Activated CD4-positive, alpha-beta T cell treated with anti-CD3 and anti-CD28 coated beads for 4 hours (primary cell): ENCODE measurements around the gene PLGRKT.
"Not testable (repeated sequence)": the region's sequence is repeated elsewhere in the genome, so short reads cannot be mapped to it uniquely, and the experiment has no call there.

ENCODE experiments used
- DNase-seq, 2 donors: peaks; one replicate each; pipeline ENCODE4 v3.0.0-alpha.2; 2020

PLGRKT gene, protein sequence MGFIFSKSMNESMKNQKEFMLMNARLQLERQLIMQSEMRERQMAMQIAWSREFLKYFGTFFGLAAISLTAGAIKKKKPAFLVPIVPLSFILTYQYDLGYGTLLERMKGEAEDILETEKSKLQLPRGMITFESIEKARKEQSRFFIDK

DNA sequence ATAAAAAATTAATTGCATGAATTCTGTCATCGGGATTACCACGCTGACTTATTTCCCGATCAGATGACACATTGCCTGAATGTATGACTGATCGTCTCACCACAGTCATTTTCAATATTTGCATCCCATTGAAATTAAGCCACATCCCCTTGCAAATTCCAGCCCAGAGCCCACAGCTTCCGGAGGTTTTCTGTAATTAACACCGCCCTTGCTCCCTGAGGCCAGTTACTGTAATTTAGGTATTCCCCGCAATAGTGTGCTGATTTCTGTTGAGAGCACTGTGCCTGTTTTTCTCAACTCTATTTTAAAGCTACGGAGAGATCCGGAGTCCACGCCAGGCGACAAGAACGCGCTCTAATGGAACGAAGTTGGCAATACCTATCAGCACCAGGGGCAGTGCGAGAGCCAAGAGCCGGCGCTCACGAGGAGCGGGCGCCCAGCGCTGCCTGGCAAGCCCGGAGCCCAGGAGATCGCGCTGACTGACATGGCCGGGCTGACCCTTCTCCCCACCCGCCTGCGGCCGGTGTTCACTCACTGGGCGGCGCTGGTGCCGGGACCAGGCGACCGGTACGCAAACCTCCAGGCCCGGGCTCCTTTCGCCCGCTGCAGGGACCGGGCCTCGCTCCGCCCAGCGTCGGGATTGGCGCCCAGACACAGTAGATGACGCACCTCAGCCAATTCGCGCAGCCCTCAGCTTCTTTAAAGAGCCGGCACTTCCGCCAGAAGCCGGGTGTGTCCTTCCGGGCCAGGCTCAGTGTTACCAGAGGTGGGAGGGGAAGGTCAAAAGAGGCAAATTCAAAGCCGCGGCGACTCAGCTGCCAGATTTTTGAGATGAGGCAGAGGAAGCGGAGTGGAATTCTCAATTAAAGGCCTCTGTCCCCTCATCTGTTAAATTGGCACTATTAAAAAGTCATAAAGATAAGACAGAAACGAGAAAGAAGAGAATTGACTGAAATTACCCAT lies at the start of gene PLGRKT:
TSS of gene PLGRKT (minus strand) at position 672 of the 963 bp plus-strand sequence. CDS start 5,948 bp downstream, outside the sequence.
- DNase-seq = peak; percentile 85 to 89

DNA sequence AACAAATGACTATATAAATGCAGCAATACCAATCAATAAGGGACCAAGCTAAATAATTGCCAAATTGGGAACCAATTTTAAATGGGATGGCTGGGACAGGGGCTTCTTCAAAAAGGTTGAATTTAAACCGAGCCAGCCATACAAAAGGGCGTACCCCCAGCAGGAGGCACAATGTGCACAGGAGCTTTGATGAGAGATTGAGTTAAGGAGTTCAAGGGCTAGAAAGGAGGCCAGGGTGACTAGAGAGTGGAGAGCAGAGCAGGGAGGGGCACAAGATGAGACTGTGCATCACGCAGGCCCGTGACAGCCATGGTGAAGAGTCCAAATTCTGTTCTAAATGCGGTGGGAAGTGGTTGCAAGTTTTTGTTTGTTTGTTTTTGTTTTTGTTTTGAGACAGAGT lies 49.3 kb upstream of the PLGRKT start:
- no peak for DNase-seq

DNA sequence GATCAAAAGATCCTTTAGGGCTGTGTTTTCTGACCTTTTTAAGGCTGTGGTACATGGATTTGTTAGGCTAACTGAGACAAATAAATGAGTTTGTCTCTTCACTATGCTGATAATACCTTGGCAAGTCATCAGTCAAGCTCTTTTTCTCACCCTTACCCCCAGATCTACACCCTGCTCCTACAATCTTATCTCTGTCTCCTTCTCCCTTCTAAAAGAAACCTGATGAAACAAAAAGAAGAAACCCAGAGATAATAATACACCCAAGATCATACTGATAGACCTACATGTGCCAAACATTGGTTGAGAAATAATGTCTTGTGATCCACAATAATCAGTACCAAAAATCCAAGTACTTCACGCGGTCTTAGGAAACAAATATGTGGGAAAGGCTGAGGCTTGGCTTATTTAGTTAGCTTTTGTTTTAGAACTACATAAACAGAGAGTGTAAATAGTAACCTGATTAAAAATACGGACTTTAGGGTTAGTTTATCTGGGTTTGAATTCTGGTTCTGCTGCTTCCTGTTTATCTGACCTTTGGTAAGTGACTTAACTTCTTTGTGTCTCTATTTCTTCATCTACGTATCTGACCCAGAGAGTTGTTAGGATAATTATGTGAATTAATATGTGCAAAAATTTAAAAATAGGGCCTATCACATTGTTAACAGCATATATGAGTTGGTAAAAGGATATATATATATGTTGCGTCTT lies 47.8 kb upstream of the PLGRKT start:
- no peak for DNase-seq

DNA sequence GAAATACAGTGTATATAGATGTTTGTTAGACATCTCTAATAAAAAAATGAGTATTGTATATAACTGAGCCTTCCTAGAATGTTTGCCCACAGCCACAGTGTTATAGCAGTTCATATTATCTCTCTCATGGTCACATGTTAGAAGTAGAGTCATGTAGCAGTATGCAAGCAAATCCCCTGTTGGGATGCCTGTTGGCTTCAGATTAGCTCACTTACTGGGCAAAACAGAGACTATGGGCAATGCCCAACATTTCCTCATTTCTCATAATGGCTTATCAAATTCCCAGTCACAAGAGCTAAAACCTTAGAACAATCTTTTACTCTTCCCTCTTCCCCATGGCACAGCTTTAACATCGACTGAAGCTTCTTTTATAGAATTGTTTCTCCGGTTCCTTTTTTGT lies 45.6 kb upstream of the PLGRKT start:
- DNase-seq = no peak

DNA sequence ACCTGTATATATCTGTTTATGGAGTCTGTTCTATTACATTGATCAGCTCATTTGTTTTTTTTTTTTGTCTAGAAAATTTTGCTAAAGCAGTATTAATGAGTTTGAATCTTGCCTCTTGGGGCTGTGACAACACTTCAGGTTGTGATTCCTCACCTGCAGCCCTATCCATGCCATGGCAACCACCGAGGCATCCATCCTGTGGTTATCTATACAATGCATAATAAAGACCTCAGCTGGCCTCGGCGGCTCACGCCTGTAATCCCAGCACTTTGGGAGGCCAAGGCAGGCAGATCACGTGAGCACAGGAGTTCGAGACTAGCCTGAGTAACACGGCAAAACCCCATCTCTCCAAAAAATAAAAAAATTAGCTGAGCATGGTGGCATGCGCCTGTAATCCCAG lies 44.5 kb upstream of the PLGRKT start:
- no peak for DNase-seq

DNA sequence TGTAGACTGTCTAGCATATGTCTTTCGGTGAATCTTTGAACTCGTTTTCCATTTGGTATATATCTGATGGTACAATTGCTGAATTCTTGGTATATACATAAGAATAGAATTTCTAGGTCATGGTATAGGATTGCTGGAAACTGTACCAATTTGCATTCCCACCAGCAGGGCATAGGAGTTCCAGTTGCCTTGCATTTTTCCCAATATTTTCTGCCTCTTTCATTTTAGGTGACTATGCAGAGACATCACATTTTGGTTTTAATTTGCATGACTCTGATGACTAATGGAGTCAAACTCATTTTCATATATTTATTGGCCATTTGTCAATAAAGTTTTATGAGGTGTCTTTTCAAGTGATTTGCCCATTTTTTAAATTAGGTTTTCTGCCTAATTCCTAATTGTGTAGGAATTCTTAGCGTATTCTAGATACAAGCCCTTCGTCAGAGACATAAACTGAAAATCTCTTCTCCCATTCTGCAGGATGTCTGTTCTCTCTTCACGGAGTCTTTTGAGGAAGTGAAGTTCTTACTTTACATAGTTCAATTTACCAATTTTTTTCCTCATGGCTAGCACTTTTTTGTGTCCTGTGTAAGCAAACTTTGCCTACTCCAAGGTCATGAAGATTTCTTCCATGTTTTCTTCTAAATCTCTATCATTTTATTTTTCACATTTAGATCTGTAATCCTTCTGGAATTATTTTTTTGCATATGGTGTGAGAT lies 43.8 kb upstream of the PLGRKT start:
- no peak for DNase-seq

DNA sequence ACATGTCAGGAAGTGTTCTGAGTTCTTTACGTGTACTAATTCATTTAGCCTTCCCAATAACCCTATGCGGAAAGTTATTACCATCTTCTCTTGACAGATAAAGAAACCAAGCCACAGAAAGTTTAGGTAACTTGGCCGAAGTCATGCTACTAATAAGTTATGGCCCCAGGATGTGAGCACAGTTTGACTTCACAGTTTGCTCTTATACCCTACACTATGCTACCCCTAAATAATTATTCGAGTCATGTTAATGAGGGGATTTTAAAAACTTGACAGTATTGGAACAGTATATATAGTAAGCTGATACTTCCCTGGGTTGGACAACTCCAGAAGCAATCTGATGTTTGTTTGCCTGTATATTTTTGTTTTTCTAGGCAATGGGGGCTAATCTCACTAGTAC lies 43.2 kb upstream of the PLGRKT start:
- no peak for DNase-seq

DNA sequence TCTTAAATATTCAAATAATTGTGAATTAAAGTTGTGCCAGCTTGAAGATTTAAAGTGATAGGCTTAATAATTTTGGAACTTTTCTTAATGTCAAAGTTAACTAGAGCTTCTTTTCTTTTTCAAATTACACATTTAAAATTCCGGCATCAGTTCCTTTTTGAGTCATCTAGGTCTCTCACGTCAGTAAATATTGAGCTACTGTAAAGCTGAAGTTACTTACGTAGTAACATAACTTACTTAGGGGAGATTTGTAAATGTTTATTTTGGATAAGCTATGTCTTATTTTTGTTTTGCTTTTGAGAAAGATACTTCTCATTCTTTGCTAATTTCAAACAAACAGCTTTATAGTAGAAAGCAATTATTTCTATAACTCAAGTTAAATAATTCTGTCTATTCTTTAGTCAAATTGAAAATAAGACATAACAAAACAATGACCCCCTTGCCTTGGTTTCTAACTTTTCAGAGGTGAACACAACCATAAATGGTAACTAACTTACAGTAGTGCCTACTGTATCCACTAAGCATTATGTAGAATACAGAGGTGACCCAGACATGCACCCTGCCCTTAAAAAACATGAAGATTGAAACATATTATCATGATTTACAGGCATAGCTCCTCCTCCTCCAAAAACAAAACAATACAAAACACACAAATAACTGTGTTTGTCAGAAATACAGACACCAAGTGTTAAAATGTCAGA lies 42.4 kb upstream of the PLGRKT start:
- DNase-seq = no peak

DNA sequence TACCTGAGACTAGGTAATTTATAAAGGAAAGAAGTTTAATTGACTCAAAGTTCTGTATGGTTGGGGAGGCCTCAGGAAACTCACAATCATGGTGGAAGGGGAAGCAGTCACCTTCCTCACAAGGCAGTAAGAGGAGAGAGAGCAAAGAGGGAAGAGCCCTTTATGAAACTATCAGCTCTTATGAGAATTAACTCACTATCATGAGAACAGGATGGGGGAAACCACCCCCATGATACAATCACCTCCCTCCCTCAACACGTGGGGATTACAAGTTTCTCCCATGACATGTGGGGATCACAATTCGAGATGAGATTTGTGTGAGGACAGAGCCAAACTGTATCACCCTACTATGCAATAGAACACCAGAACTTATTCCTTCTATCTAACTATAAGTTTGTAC lies 40.5 kb upstream of the PLGRKT start:
- DNase-seq = no peak

DNA sequence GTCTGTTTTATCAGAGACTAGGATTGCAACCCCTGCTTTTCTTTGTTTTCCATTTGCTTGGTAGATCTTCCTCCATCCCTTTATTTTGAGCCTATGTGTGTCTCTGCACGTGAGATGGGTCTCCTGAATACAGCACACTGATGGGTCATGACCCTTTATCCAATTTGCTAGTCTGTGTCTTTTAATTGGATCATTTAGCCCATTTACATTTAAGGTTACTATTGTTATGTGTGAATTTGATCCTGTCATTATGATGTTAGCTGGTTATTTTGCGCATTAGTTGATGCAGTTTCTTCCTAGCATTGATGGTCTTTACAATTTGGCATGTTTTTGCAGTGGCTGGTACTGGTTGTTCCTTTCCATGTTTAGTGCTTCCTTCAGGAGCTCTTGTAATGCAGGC lies 37.9 kb upstream of the PLGRKT start:
- not testable (repeated sequence) for DNase-seq

DNA sequence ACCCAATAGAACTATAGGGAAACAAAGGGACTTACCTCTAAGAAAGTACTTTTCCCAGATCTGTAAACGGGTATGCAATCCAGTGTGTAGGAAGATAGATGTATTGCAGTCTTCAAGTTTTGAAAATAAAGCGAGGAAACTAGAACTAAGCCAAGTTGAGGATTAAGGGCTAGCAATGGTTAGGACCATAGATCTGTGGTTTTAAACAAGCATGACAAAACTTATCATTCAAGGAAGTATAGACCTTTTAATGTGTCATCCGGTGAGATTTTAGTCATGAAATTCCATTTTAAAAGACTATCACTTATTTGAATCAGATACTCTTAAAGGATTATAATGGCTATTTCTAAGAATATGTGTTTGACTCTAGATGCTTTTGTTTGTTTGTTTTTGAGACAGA lies 33.1 kb upstream of the PLGRKT start:
- DNase-seq = no peak

DNA sequence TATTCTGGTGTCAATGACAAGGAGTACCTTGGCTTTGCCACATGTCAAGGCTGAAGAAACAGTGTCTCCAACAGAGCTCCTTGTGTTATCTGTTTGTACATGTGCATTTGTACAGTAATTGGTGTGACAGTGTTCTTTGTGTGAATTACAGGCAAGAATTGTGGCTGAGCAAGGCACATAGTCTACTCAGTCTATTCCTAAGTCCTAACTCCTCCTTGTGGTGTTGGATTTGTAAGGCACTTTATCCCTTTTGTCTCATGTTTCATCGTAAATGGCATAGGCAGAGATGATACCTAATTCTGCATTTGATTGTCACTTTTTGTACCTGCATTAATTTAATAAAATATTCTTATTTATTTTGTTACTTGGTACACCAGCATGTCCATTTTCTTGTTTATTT lies 32.4 kb upstream of the PLGRKT start:
- no peak for DNase-seq

DNA sequence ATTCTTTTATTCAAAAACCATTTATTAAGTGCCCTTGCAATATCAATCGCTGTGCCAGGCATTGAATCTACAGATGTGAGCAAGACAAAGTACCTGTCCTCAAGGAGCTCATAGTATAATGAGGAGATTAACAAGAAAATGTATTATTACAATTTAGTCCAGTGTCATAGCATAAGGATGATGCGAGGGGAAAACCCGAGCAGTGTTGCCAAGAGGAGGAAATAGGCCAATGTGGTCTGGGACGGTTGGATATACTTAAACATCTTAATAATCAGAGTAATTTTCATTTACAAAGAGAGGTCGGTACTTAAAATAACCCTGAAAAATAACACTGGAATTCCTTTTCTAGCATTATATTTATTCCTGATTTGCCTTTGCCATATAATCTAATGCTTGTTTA lies 31.1 kb upstream of the PLGRKT start:
- no peak for DNase-seq

DNA sequence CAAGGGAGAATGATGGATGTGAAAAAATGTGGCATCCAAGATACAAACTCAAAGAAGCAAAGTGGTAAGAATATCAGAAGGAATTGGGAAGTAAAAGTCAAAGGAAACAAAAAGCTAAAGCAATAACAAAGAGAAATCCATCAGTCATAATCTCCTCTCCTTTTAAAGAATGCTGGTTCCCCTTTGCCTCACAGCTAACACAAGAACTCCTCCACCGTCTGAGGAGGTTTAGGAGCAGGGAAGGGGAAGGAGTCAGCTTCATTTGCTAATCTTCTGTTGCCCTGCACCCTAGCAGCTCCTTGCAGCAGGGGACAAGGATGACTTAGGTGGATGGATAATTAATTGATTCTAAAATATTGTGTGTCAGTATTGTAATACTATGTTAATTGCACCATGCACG lies 29.0 kb upstream of the PLGRKT start:
- DNase-seq = no peak

DNA sequence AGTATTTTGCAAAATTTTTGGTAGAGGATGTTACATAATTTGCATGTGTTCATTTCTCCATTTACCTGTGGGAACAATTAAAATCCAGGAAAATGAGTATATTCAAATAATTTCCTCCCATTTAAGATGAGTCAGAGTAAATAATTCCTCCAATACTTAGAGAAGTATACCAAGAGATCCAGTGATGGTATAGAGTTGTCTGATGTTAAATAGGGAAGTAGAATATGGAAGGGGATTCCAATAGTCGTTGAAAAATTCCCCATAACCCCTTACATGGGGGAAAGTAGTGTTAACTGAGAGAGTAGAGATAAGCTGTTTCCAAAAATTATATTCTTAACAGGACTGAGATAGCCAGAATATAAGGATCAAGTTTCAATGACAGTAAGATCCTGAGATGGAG lies 28.3 kb upstream of the PLGRKT start:
- no peak for DNase-seq

DNA sequence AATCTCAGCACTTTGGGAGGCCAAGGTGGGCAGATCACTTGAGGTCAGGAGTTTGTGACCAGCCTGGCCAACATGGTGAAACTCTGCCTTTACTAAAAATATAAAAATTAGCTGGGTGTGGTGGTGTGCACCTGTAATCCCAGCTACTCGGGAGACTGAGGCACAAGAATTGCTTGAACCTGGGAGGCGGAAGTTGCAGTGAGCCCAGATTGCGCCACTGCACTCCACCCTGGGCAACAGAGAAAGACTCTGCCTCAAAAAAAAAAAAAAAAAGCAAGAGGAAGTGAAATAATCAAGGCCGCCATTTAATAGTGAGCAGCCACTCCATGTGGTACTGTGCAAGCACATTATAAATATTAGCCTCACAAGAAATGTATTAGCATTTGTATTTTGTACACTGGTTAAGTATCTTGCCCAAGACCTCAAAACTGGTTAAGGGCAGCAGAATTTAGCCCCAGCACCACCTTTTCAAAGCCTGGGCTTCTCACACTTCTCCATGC lies 27.2 kb upstream of the PLGRKT start:
- DNase-seq = not testable (repeated sequence)

DNA sequence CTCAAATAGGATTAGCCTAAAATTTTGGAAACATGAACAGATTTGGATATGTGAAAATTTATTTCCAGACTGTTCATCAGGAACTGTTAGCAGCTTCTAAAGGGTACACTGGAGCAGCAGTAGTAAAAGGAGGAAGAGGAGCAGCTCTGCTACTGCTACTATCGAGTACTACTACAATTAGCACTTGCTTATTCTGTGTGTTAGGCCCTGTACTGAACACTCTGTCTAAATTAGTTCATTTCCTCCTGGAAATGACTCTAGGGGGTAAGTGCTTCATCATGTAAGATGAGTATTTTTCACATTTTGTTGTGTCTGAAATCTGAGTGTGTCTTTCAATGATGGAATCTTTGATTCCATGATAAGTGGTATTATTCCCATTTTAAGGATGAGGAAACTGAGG lies 22.4 kb upstream of the PLGRKT start:
- no peak for DNase-seq

DNA sequence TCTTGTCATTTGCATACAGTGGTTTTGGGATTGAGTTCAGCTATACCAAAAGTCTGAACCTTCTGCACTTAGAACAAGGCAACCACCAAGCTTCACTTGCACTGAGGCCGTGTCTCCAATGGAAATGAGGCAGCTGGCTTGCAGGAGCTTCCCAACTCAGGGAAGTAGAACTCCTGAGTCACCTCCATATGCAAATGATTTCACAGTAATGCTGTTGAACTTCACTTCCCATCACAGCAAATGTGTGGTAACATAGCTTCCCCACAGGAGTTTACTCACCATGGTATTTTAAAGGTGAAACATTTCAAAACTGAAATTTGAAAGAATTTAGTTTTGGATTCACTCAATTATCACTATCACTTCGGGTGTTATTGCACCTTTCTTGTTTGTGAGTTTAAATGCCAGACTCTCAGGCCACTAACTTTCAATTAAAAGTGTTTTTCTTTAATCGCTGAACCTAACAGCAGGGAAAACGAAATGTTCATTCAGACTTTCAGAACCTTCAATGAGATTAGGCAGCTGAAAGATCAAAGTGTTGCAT lies 21.6 kb upstream of the PLGRKT start:
- no peak for DNase-seq

DNA sequence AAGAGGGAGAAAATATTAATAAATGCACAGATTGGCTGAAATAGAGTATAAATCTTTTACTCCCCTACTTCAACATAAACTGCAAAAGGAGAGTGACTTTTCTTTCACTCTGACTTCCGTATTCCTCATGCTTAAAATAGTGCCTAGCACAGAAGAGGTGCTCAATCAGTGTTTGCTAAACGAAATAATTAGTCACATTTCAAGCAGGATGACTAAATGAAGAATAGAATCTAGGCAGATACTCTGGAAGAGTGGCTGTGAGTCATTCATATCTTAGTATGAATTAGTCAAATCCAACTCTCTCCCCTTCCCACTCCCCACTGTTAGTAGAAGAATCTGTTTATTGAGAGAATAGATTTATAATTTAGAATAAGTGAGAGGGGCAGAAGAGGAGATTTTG lies 17.5 kb upstream of the PLGRKT start:
- DNase-seq = no peak

DNA sequence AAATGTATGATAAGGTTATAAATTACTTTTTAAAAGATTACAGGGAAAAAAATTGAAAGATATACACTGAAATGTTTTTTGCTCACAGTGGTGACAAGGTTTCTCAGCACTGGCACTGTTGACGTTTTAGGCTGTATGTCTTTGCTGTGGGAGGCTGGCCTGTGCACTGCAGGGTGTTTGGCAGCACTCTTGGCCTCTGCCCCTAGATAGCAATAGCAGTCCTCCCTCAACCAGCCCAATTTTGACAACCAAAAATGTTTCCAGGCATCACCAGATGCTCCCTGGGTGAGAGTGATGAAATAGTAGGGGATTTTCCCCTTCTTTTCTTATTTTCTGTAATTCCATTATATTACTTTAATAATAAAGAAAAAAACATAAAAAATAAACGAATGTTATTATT lies 15.9 kb upstream of the PLGRKT start:
- DNase-seq = no peak

DNA sequence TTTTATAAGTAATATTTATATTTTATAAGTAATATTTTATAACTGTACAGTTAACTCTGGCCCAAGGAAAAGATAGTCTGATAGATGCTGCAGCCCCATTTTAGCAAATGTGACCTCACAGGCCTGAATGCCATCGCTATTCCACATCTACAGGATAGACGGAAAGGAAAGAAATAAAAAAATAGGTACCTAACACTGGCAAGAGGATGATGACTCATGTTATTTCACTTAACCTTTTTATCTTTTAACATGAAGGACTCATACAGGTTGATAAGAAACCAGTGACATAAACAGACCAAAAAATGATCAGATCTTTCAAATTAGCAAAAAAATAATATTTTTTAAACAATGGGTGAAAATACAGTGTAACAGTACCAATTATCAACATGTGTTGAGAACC lies 15.3 kb upstream of the PLGRKT start:
- DNase-seq = no peak

DNA sequence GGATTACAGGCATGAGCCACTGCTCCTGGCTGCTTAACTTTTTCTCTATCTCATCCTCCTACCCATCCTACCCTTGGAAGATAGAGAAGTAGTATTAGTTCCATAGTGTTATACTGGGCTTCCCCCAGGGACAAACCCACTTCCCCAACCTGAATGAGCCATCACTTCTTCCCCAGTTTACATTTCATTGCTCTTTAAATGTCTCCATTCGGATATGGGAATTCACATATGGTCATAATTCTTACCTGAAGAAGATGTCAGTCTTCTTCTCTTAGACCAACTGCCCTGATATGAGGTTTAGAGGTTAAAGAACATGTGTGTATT lies 14.5 kb upstream of the PLGRKT start:
- DNase-seq = no peak
